Muscle layer of colon (tissue), 2 donors: ENCODE measurements around the gene GRB7.

Experiments used
- H3K27ac ChIP-seq: one replicate; pipeline ENCODE4 v1.7.0; 2013; ENCODE audit warnings: low read depth, mild to moderate bottlenecking, low read length, moderate library complexity
- H3K27me3 ChIP-seq, 2 donors: one replicate each; pipeline ENCODE4 v1.7.0; 2013; ENCODE audit warnings: low read length in 2 of 2, mild to moderate bottlenecking in 2 of 2; ENCODE audit not compliant: insufficient read depth in 2 of 2, control insufficient read depth in 1 of 2
- H3K36me3 ChIP-seq: one replicate; pipeline ENCODE4 v1.7.0; 2013; ENCODE audit warnings: mild to moderate bottlenecking, low read length; ENCODE audit not compliant: insufficient read depth
- H3K4me1 ChIP-seq: one replicate; pipeline ENCODE4 v1.7.0; 2013; ENCODE audit warnings: mild to moderate bottlenecking, low read length; ENCODE audit not compliant: insufficient read depth
- H3K4me3 ChIP-seq, 2 donors: one replicate each; pipeline ENCODE4 v1.7.0; 2013; ENCODE audit warnings: low read length in 2 of 2, low read depth in 1 of 2, mild to moderate bottlenecking in 1 of 2, moderate library complexity in 1 of 2
- H3K9ac ChIP-seq: one replicate; pipeline ENCODE4 v1.7.0; 2013; ENCODE audit warnings: low read length
- H3K9me3 ChIP-seq: one replicate; pipeline ENCODE4 v1.7.0; 2013; ENCODE audit warnings: mild to moderate bottlenecking, low read length
- donor health status: abdominal sarcoma.
- donor health status: Adenocarcinoma of cecum.

The GRB7 gene

DNA sequence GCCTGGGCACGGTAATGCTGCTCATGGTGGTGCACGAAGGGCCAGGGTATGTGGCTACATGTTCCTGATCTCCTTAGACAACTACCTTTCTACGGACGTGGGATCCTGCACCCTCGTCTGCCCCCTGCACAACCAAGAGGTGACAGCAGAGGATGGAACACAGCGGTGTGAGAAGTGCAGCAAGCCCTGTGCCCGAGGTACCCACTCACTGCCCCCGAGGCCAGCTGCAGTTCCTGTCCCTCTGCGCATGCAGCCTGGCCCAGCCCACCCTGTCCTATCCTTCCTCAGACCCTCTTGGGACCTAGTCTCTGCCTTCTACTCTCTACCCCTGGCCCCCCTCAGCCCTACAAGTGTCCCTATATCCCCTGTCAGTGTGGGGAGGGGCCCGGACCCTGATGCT is 25.9 kb upstream of the GRB7 start:
- Histone ChIP-seq H3K9ac (no peak overlapping the region), H3K27ac (no peak overlapping the region), H3K4me1 (no peaks in the 10 kb centered on the region), H3K36me3 (peaks cover 74% of the 10 kb centered on the region), H3K27me3 (no peaks in the 10 kb centered on the region), H3K9me3 (no peaks in the 10 kb centered on the region), H3K4me3 (no peak overlapping the region)

DNA sequence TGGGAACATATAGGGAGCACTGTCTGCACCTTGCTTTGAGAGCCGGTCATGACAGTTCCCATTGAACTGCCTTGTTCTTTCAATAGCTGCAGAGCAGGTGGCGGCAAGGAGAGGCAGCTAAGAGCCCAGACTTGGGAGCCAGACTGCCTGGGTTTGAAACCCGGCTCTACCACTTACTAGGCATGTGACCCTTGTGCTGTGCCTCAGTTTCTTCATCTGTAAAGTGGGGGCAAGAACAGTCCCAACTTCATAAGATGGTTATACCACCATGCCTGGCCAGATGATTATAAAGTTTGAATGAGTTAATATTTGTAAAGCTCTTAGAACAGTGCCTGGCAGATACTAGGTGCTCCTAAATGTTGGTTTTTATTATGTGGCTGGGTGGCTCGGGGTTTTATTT is 23.5 kb upstream of the GRB7 start:
- Histone ChIP-seq H3K27ac (no peak overlapping the region), H3K4me1 (no peaks in the 10 kb centered on the region), H3K9ac (no peak overlapping the region), H3K27me3 (no peaks in the 10 kb centered on the region), H3K4me3 (no peak overlapping the region), H3K36me3 (peaks cover 59% of the 10 kb centered on the region), H3K9me3 (no peaks in the 10 kb centered on the region)

DNA sequence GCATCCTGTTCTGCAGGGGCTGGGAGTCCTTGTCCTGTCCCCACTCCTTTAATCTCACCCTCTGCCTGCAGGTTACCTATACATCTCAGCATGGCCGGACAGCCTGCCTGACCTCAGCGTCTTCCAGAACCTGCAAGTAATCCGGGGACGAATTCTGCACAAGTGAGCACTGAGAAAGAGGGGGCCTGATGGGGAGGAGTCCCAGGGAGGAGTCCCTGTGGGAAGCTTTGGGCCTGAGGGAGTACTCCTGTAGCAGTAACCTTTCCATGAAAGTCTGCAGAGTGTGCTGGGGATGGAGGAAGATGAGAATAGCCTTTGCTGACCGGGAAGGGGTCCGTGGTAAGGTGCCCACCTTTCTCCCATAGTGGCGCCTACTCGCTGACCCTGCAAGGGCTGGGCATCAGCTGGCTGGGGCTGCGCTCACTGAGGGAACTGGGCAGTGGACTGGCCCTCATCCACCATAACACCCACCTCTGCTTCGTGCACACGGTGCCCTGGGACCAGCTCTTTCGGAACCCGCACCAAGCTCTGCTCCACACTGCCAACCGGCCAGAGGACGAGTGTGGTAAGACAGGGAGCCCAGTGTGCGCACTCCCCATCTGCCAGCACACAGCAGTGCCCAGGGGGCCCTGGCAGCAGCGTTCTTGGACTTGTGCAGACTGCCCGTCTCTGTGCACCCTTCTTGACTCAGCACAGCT is 22.2 kb upstream of the GRB7 start:
- Histone ChIP-seq H3K27ac (no peak overlapping the region), H3K4me1 (no peaks in the 10 kb centered on the region), H3K36me3 (peaks cover 46% of the 10 kb centered on the region), H3K9ac (no peak overlapping the region), H3K27me3 (no peaks in the 10 kb centered on the region), H3K9me3 (no peaks in the 10 kb centered on the region), H3K4me3 (no peak overlapping the region)

DNA sequence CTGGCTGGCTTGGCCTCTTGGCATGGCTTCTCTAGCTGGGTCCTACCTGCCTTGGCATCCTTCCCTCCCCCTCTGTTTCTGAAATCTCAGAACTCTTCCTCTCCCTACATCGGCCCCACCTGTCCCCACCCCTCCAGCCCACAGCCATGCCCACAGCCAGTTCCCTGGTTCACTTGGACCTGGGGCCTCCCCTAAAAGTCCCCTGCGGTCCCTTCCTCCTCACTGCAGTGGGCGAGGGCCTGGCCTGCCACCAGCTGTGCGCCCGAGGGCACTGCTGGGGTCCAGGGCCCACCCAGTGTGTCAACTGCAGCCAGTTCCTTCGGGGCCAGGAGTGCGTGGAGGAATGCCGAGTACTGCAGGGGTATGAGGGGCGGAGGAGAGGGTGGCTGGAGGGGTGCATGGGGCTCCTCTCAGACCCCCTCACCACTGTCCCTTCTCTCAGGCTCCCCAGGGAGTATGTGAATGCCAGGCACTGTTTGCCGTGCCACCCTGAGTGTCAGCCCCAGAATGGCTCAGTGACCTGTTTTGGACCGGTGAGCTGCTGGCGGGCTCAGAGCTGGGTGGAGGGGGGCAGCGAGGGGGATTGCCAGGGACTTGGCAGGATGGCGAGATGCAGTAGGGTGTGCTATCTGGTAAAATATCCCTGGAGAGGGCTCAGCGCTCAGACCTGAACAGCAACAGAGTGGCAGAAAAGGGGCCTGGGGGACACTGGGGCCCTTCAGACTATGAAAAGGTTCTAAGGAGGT is 21.5 kb upstream of the GRB7 start:
- H3K4me3 ChIP-seq = no peak overlapping the region
- H3K9ac ChIP-seq = no peak overlapping the region
- H3K36me3 ChIP-seq = peaks cover 45% of the 10 kb centered on the region
- H3K4me1 ChIP-seq = no peaks in the 10 kb centered on the region
- no peaks in the 10 kb centered on the region for H3K9me3 ChIP-seq
- no peak overlapping the region for H3K27ac ChIP-seq
- H3K27me3 ChIP-seq = no peaks in the 10 kb centered on the region

DNA sequence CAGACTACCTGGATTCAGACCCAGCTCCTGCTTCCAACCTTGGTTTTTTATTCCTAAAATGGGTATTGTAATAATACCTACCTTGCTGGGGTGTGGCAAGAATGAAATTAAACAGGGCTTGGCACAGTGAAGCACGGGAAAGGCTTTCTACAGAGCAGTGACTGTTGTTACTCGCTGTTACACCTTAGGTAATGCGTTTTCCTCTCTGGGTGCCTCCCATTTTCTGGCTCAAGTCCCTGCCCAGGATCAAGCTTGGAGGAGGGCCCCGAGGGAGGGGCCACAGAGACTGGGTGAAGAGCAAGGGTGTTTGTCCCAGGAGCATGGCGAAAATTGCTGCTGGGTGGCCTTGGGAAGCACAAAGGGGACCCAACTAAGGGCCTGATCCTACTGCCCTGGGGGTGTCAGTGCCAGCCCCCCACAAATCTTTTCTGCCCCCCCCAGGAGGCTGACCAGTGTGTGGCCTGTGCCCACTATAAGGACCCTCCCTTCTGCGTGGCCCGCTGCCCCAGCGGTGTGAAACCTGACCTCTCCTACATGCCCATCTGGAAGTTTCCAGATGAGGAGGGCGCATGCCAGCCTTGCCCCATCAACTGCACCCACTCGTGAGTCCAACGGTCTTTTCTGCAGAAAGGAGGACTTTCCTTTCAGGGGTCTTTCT is 20.7 kb upstream of the GRB7 start:
- H3K9ac ChIP-seq = no peak overlapping the region

DNA sequence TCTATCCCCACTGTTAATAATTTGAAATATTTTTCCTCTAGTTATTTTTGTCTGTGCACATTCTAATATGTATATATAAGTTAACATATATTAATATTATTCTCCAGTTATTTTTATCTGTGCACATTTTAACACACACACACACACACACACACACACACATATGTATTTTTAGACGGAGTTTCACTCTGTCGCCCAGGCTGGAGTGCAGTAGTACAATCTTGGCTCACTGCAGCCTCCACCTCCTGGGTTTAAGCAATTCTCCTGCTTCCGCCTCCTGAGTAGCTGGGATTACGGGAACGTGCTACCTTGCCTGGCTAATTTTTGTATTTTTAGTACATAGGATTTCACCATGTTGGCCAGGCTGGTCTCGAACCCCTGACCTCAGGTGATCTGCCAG is 20.1 kb upstream of the GRB7 start:
- H3K9ac ChIP-seq = no peak overlapping the region
- no peak overlapping the region for H3K4me3 ChIP-seq
- H3K27ac ChIP-seq = no peak overlapping the region
- no peaks in the 10 kb centered on the region for H3K4me1 ChIP-seq
- no peaks in the 10 kb centered on the region for H3K27me3 ChIP-seq
- no peaks in the 10 kb centered on the region for H3K9me3 ChIP-seq
- H3K36me3 ChIP-seq = peaks cover 35% of the 10 kb centered on the region

More for the DNA sequence above, 20.7 kb upstream of the GRB7 start:
- H3K4me3 ChIP-seq = no peak overlapping the region
- peaks cover 38% of the 10 kb centered on the region for H3K36me3 ChIP-seq
- no peaks in the 10 kb centered on the region for H3K27me3 ChIP-seq
- H3K4me1 ChIP-seq = no peaks in the 10 kb centered on the region
- no peak overlapping the region for H3K27ac ChIP-seq
- no peaks in the 10 kb centered on the region for H3K9me3 ChIP-seq

DNA sequence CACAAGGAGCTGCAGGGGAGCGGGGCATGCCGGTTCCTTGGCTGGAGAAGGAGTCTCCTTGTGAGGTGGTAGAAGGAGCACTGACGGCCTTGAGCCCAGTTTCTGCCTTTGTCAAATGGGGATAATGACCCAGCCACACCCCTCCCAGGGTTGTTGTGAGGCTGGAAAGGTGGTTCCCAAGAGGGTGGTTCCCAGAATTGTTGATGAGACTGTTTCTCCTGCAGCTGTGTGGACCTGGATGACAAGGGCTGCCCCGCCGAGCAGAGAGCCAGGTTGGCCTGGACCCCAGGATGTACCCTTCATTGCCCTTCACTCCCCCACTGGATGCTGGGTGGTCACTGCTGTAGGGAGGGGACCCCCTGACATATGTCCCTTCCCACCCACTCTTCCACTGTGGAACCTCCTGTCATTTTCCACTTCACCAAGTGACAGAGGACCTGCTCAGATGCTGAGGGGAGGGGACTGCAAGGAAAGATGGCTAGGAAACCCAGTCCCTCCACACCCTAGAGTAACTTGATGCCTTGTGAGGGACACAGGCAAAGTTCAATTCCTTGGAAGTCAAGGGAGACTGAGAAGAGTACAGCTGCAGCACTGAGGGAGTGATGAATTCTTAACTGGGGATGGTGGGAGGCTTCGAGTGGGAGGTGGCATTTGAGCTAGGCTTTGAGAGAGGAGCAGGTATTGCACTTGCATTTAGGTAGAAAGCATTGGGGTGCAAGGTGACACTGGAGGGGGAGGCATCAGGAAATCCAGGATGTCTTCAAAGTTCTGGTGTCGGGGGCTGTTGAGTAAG is 18.0 kb upstream of the GRB7 start:
- H3K4me1 ChIP-seq = no peaks in the 10 kb centered on the region
- peaks cover 33% of the 10 kb centered on the region for H3K36me3 ChIP-seq
- no peak overlapping the region for H3K9ac ChIP-seq
- H3K27ac ChIP-seq = no peak overlapping the region
- H3K27me3 ChIP-seq = no peaks in the 10 kb centered on the region
- no peak overlapping the region for H3K4me3 ChIP-seq
- no peaks in the 10 kb centered on the region for H3K9me3 ChIP-seq

DNA sequence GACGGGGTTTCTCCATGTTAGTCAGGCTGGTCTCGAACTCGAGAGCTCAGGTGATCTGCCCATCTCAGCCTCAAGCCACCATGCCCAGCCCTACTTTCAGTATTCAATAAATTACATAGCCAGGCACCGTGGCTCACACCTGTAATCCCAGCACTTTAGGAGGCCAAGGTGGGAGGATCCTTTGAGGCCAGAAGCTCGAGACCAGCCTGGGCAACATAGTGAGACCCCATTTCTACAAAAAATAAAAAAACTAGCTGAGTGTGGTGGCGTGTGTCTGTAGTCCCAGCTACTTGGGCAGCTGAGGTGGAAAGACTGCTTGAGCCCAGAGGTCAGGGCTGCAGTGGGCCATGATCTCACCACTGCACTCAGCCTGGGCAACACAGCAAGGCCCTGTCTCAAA is 15.6 kb upstream of the GRB7 start:
- Histone ChIP-seq H3K27me3 (no peaks in the 10 kb centered on the region), H3K9me3 (no peaks in the 10 kb centered on the region), H3K9ac (no peak overlapping the region), H3K4me3 (no peak overlapping the region), H3K4me1 (no peaks in the 10 kb centered on the region), H3K27ac (no peak overlapping the region), H3K36me3 (peaks cover 31% of the 10 kb centered on the region)

DNA sequence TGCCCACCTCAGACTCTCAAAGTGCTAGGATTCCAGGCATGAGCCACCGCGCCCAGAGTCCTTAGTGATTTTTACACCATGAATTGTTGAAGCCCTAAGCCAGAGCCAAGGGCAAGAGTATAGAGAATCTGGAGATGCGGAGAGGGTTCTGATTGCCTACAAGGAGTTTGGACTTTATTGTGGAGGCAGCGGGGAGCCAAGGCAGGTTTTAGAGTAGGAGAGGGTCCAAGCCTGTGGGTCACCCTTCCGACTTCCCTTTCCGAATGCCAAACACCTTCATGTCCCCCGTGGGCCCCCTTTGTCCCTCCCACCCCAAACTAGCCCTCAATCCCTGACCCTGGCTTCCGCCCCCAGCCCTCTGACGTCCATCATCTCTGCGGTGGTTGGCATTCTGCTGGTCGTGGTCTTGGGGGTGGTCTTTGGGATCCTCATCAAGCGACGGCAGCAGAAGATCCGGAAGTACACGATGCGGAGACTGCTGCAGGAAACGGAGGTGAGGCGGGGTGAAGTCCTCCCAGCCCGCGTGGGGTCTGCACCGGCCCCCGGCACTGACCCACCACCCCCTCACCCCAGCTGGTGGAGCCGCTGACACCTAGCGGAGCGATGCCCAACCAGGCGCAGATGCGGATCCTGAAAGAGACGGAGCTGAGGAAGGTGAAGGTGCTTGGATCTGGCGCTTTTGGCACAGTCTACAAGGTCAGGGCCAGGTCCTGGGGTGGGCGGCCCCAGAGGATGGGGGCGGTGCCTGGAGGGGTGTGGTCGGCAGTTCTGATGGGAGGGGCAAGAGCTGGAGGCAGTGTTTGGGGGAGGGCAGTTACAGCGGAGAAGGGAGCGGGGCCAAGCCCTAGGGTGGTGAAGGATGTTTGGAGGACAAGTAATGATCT is 14.5 kb upstream of the GRB7 start:
- Histone ChIP-seq H3K4me1 (no peaks in the 10 kb centered on the region), H3K9me3 (no peaks in the 10 kb centered on the region), H3K36me3 (peaks cover 36% of the 10 kb centered on the region), H3K27ac (no peak overlapping the region), H3K4me3 (no peak overlapping the region), H3K9ac (no peak overlapping the region), H3K27me3 (no peaks in the 10 kb centered on the region)

DNA sequence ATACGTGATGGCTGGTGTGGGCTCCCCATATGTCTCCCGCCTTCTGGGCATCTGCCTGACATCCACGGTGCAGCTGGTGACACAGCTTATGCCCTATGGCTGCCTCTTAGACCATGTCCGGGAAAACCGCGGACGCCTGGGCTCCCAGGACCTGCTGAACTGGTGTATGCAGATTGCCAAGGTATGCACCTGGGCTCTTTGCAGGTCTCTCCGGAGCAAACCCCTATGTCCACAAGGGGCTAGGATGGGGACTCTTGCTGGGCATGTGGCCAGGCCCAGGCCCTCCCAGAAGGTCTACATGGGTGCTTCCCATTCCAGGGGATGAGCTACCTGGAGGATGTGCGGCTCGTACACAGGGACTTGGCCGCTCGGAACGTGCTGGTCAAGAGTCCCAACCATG is 13.0 kb upstream of the GRB7 start:
- no peak overlapping the region for H3K9ac ChIP-seq
- peaks cover 5% of the 10 kb centered on the region for H3K4me1 ChIP-seq
- peaks cover 48% of the 10 kb centered on the region for H3K36me3 ChIP-seq
- H3K27ac ChIP-seq = no peak overlapping the region
- no peaks in the 10 kb centered on the region for H3K9me3 ChIP-seq
- no peak overlapping the region for H3K4me3 ChIP-seq
- no peaks in the 10 kb centered on the region for H3K27me3 ChIP-seq
